ENCODE results near the gene EPB42. TPM values are rescaled to one million over a fixed set of nuclear protein-coding genes. Genes with fewer than 3 reads are reported as not detected.
"Not testable (repeated sequence)": the region's sequence is repeated elsewhere in the genome, so short reads cannot be mapped to it uniquely, and the experiment has no call there.

EPB42 gene
- total RNA-seq, 4 donors from 2014 or later = not detected

DNA sequence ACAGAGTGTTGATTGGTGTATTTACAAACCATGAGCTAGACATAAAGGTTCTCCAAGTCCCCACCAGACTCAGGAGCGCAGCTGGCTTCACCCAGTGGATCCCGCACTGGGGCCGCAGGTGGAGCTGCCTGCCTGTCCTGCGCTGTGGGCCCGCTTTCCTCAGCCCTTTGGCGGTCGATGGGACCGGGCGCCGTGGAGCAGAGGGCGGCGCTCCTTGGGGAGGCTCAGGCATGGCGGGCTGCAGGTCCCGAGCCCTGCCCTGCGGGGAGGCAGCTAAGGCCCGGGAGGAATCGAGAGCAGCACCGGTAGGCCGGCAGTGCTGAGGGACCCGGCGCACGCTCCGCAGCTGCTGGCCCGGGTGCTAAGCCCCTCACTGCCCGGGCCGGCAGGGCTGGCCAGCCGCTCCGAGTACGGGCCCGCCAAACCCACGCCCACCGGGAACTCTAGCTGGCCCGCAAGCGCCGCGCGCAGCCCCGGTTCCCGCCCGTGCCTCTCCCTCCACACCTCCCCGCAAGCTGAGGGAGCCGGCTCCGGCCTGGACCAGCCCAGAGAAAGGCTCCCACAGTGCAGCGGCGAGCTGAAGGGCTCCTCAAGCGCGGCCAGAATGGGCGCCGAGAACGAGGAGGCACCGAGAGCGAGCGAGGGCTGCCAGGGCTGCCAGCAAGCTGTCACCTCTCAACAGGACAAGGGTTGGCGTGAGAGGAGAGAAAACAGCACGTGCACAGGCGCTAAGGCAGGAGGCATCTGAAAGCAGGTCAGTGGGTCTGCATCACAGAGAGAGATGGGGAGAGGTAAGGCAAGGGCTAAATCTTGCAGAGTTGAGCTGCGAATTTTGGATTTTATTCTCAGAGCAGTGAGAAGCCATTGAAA lies 5.9 kb upstream of the EPB42 start:
- intact Hi-C loops (cut with DNase I) = loop anchor here (5.0 kb wide), 1 partner anchor 61 kb away; no protein-coding TSS in a partner anchor
- peaks cover 0 to 7% of the 10 kb centered on the region in 2 donors for H3K4me1 ChIP-seq
- H3K4me3 ChIP-seq (replicated peaks in 1 of 3) = no peak overlapping the region
- no peak overlapping the region for H3K27ac ChIP-seq
- no peaks in the 10 kb centered on the region for H3K36me3 ChIP-seq
- 96 to 97% methylated on average over 26 to 45 of the region's 57 CpGs for WGBS, 2 donors
- DNase-seq = no peak
- H3K9me3 ChIP-seq = no peaks in the 10 kb centered on the region
- H3K27me3 ChIP-seq = no peaks in the 10 kb centered on the region
- TF ChIP-seq CTCF (IDR thresholded peaks at IDR 0.05) = no peak
- no peak for TF ChIP-seq POLR2A (IDR thresholded peaks at IDR 0.05)

DNA sequence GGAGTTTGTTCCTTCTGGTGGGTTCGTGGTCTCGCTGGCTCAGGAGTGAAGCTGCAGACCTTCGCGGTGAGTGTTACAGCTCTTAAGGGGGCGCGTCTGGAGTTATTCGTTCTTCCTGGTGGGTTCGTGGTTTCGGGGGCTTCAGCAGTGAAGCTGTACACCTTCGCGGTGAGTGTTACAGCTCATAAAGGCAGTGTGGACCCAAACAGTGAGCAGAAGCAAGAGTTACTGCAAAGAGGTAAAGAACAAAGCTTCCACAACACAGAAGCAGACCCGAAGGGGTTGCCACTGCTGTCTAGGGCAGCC lies 5.1 kb upstream of the EPB42 start:
- not testable (repeated sequence) for H3K4me1 ChIP-seq; H3K9me3 ChIP-seq; H3K27me3 ChIP-seq; H3K4me3 ChIP-seq (replicated peaks in 1 of 3); DNase-seq; H3K36me3 ChIP-seq; H3K27ac ChIP-seq
- intact Hi-C loops (cut with DNase I) = loop anchor here (5.0 kb wide), 1 partner anchor 61 kb away; no protein-coding TSS in a partner anchor
- WGBS, 2 donors = 86 to 92% methylated on average over 12 of the region's 12 CpGs

GRCh38 chr15:43225201-43225949 lies 4.6 kb upstream of the EPB42 start:
- DNase-seq = peak; percentile 27 to 32
- no peak overlapping the region for H3K27ac ChIP-seq
- no peak overlapping the region for H3K4me3 ChIP-seq (replicated peaks in 1 of 3)
- no peaks in the 10 kb centered on the region for H3K36me3 ChIP-seq
- H3K4me1 ChIP-seq = peaks cover 0 to 6% of the 10 kb centered on the region in 2 donors
- H3K27me3 ChIP-seq = no peaks in the 10 kb centered on the region
- no peaks in the 10 kb centered on the region for H3K9me3 ChIP-seq
- intact Hi-C loops (cut with DNase I) = loop anchor here (5.0 kb wide), 1 partner anchor 62 kb away; no protein-coding TSS in a partner anchor
- TF ChIP-seq POLR2A (IDR thresholded peaks at IDR 0.05) = no peak
- peak in 5 of 6 experiments; percentile 36 to 72 (median 59) for TF ChIP-seq CTCF (IDR thresholded peaks at IDR 0.05)
- WGBS, 2 donors = 42 to 45% methylated on average over 16 of the region's 16 CpGs

- WGBS, 2 donors = 76 to 91% methylated on average over 1 of the region's 1 CpG
- DNase-seq = no peak
- intact Hi-C loops (cut with DNase I) = no loop called here
- no peaks in the 10 kb centered on the region for H3K36me3 ChIP-seq
- no peak overlapping the region for H3K4me3 ChIP-seq (replicated peaks in 1 of 3)
- H3K27ac ChIP-seq = peak overlapping the region in 1 of 3 donors; percentile 46
- H3K27me3 ChIP-seq = no peaks in the 10 kb centered on the region
- no peaks in the 10 kb centered on the region for H3K4me1 ChIP-seq
- no peak for TF ChIP-seq CTCF (IDR thresholded peaks at IDR 0.05)
- TF ChIP-seq POLR2A (IDR thresholded peaks at IDR 0.05) = no peak
- no peaks in the 10 kb centered on the region for H3K9me3 ChIP-seq
These were observed 604 bp upstream of the EPB42 start for GRCh38 chr15:43221422-43221821.

DNA sequence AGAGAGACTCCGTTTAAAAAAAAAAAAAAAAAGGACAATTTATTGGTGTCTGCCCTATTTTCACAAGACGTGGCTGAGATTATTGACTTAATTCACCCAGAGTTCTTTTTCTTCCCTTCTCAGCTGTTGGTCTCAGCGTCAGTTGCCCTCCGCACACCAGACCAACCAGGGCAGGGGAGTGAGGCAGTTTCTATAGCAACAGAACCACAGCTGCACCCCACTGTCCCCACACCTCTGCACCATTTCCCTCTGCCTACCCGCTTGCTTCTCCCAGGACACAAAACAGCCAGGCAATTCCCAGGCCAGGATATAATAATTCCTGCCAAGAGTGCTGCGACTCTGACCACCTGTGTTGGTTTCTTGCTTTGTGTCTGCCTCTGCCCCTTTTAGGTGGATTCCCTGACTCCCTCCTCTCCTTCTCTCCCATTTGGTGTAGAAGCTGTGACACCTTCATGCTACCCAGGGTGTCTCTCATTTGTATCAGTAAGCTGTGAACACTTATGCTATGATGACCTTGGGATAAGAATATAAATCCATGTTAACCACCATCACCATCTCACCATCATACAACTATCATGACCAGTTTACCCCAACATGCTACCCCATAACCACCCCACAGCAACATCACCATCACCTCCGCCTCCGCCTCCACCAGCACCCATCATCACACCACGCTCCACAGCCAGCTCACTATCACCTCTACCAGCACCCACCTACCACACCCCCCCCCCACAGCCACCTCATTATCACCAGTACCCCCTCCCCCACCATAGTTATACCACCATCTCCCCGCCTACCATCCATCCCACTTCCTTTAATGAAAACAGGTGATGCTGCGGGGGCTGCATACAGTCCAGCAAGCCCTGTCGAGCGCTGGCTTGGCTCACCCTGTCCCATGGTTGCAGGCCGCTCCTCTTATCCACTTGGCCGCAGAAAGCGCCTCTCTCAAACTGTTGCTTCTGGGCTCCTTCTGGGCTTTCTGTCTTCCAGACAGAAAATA lies 589 bp downstream of the EPB42 start:
- WGBS, 2 donors = 80 to 81% methylated on average over 16 of the region's 16 CpGs
- H3K27me3 ChIP-seq = no peaks in the 10 kb centered on the region
- H3K4me1 ChIP-seq = no peaks in the 10 kb centered on the region
- TF ChIP-seq POLR2A (IDR thresholded peaks at IDR 0.05) (no peak), CTCF (IDR thresholded peaks at IDR 0.05) (no peak)
- no peak overlapping the region for H3K27ac ChIP-seq
- intact Hi-C loops (cut with DNase I) = no loop called here
- H3K4me3 ChIP-seq (replicated peaks in 1 of 3) = no peak overlapping the region
- no peaks in the 10 kb centered on the region for H3K9me3 ChIP-seq
- no peaks in the 10 kb centered on the region for H3K36me3 ChIP-seq
- no peak for DNase-seq

Data from thyroid gland (tissue), 4 donors.